NB4 (cell line): Measurements from ENCODE around the gene RAB20.
A peak's percentile ranks its signal among the peaks of the same experiment; 100 is the strongest.

Experiments used
- DNase-seq: peaks from one replicate; pipeline ENCODE4 v3.0.0; 2010; ENCODE audit warnings: low read depth
- H3K4me3 ChIP-seq: one replicate; pipeline ENCODE4 v1.5.1; 2011; ENCODE audit warnings: mild to moderate bottlenecking, low read depth, low read length, moderate library complexity
- MYC ChIP-seq: IDR thresholded peaks from 2 replicates; pipeline ENCODE4 v1.6.1; 2011; ENCODE audit warnings: low read depth, low read length
- POLR2A ChIP-seq: IDR thresholded peaks from 2 replicates; pipeline ENCODE4 v1.6.1; 2011; ENCODE audit warnings: mild to moderate bottlenecking; ENCODE audit not compliant: insufficient read length; ENCODE audit errors: extremely low read depth
- TF ChIP-seq, protein P1 (sequence below): IDR thresholded peaks from one replicate; pipeline ENCODE4 v1.5.1; 2012; ENCODE audit warnings: low read depth, low read length
- TF ChIP-seq, protein P2 (sequence below): IDR thresholded peaks from 2 replicates; pipeline ENCODE4 v1.6.1; 2011; ENCODE audit warnings: low read depth, low read length

RAB20 gene

DNA sequence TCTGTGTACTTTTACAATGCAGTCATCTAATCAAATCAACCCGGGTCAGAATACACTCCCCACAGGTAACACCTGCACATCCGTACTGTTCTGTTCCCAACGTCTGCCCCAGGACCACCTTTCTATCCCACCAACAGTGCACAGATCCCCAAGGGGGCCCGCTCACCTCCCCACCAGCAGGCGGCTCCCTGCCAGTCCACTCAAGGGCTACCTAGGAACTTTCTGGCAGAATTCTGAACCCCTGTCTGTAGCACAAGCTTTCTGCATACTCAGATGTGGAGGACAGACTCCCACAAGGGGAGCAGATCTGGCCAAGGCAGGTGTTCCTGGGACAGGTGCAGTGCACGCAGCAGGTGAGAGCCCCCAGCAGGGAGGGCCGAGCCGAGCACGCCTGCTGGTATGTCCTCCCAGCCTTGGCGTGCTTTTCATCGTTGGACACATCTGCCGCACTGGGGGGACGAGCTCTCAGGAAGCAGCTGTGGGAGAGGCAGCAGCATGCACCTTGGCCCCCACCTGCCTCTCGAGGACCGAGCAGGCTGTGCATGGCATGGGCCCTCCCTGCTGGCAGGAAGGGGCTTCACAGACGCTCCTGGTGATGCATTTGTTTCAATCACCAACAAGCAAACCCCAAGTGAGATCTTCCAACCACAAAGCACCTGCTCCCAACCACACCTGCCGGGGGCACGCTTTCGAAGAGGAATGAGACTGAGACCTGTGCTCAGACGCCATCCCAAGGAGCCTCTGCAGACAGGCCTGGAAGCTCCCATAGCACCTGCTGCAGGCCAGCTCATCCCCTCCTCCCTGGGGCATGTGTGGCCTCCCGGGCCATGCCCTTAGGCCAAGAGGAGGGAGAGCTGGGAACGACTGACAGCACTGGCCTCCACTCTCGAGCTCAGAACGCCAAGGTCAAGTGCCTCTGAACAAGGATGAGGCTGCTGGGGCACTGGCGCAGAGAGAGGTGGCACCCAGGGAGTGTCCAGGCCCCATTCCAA is 35.9 kb downstream of the RAB20 start:
- H3K4me3 ChIP-seq, result no peak overlapping the region
- TF ChIP-seq MYC, result no peak
- TF ChIP-seq POLR2A, result no peak
- TF ChIP-seq, protein P1, sequence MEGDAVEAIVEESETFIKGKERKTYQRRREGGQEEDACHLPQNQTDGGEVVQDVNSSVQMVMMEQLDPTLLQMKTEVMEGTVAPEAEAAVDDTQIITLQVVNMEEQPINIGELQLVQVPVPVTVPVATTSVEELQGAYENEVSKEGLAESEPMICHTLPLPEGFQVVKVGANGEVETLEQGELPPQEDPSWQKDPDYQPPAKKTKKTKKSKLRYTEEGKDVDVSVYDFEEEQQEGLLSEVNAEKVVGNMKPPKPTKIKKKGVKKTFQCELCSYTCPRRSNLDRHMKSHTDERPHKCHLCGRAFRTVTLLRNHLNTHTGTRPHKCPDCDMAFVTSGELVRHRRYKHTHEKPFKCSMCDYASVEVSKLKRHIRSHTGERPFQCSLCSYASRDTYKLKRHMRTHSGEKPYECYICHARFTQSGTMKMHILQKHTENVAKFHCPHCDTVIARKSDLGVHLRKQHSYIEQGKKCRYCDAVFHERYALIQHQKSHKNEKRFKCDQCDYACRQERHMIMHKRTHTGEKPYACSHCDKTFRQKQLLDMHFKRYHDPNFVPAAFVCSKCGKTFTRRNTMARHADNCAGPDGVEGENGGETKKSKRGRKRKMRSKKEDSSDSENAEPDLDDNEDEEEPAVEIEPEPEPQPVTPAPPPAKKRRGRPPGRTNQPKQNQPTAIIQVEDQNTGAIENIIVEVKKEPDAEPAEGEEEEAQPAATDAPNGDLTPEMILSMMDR, result no peak
- TF ChIP-seq, protein P2, sequence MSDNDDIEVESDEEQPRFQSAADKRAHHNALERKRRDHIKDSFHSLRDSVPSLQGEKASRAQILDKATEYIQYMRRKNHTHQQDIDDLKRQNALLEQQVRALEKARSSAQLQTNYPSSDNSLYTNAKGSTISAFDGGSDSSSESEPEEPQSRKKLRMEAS, result no peak
- DNase-seq, result no peak

DNA sequence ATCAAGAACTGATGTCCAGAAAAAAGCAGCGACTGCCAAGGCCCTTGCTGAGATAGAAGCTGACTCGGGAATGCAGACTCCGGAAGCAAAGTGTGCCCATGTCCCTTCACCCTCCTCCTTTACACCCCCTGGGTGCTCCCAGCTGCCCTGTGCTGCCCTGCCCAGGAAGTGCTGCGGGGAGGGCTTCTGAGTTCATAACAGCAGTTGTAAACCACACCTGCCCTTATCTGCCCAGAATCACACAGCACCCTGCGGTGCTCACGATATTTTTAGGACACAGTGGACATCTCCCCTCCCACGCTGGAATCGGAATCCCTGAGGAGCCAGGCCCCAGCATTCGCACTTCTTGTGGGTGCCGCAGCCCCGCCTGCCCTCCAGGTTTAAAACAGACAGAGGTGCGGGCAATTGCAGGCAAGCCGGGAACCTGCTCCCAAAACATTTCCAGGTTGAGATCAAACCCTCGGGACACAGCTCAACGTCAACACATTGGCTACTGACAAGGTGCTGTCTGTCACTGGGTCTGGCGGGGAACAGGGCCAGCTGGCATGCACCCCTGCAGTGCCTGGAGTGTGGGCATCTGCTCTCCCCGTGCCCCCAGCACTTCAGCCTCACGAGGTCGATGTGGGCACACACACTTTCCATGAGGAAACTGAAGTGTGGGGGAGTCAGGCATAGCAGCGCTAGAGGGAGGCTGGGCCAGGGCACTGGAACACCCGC is 36.8 kb downstream of the RAB20 start:
- TF ChIP-seq, protein P2, result no peak
- TF ChIP-seq MYC, result no peak
- TF ChIP-seq, protein P1, result no peak
- TF ChIP-seq POLR2A, result no peak
- peak overlapping the region; percentile 11 for H3K4me3 ChIP-seq
- peak; percentile 87 for DNase-seq

DNA sequence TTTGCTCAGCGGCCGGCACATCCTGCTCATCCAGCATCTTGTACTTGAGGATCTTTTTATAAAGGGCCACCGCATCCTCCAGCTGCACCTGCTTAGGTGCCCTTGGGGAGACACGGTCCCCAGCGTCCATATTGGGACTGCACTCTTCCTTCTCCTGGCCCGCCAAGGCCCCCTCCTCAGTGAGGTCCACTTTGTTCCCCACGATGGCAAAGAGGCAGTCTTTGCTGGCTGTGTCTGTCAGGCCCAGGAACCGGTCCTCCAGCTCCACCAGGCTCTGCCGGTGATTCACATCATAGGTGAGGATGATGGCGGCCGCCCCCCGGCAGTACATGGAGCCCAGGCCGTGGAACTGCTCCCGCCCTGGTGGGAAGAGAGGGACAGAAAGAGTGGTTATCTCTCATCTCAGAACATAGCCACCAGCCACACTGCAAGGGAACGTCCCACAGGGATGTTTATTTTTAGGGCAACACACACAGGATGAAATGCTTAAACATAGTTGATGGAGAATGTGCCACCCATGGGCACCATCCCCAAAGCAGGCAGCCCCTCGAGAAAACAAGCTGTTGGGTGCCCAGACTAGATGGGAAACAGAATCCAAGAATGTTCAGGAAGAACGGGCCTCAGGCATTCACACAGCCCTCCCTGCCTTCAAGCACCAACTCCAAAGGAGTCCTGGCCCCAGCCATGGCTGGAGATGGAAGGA is 37.5 kb downstream of the RAB20 start:
- no peak for TF ChIP-seq MYC
- TF ChIP-seq, protein P1, result no peak
- TF ChIP-seq POLR2A, result no peak
- TF ChIP-seq, protein P2, result no peak
- H3K4me3 ChIP-seq, result no peak overlapping the region
- no peak for DNase-seq

DNA sequence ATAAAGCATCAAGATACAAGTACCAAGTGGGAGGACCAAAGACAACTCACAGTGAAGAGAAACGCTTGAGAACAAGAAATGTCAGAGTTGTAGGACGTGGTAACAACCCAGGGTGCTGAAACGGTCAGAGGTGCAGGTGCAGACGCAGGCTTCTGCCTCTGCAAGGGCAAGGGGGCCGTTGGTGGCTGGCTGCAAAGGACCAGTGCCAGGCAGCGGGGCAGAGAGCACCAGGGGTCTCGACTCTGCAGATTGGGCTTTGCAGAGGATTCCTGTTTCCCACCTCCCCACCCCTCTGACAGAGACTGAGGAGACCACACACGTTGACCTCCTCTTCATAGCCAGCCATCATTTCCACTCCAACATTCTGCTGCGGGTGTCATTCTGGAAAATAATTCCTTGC is 38.3 kb downstream of the RAB20 start:
- DNase-seq, result peak; percentile 44
- TF ChIP-seq MYC (no peak), POLR2A (no peak)
- TF ChIP-seq, protein P2, result no peak
- TF ChIP-seq, protein P1, result no peak
- no peak overlapping the region for H3K4me3 ChIP-seq

DNA sequence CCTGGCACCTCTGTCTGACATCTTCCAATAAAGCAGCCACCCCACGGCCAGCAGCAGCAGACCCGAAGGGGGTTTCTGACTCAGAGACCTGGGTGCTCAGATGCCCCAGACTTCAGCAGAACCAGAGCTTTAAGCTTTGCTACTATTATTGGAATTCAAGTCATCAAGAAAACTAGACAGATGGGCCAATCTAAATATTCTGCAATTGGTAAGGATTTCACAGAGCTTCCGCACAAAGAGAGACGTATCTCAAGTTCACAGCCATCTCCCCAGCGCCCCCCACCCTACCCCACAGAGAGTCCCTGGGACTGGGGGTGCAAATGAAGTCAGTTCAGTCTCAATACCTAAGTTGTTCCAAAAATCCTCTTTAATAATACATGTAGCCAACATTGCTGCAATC is 38.8 kb downstream of the RAB20 start:
- TF ChIP-seq POLR2A, result no peak
- TF ChIP-seq, protein P2, result no peak
- TF ChIP-seq MYC, result no peak
- TF ChIP-seq, protein P1, result no peak
- no peak for DNase-seq
- no peak overlapping the region for H3K4me3 ChIP-seq
